Psoas muscle (tissue), 8 donors: ENCODE results near the gene FBLN7. TPM values are rescaled to one million over a fixed set of nuclear protein-coding genes. Genes with fewer than 3 reads are reported as not detected.

Experiments
- ATAC-seq, 4 donors: fragments of 200-7000 bp; cut with Tn5 transposase; one replicate each; pipeline ENCODE4 v1.9.1; 2020; ENCODE audit warnings: moderate library complexity in 3 of 4, mild to moderate bottlenecking in 2 of 4
- DNase-seq, 2 donors: peaks; one replicate each; pipeline ENCODE4 v3.0.0-alpha.2; 2020
- H3K27ac ChIP-seq: fragments of 200-600 bp; one replicate; pipeline ENCODE4 v1.8.0; 2022
- H3K27me3 ChIP-seq, 3 donors: fragments of 200-600 bp in 1 of 3; one replicate each; pipeline versions ENCODE4 v1.6.1 to v1.8.0; 2013 to 2022; ENCODE audit warnings: low read length in 2 of 3, mild to moderate bottlenecking in 2 of 3, moderate library complexity in 1 of 3; ENCODE audit not compliant: insufficient read depth in 3 of 3
- H3K36me3 ChIP-seq, 2 donors: fragments of 200-600 bp in 1 of 2; one replicate each; pipeline versions ENCODE4 v1.6.1 to v1.8.0; 2013 to 2022; ENCODE audit warnings: low read depth in 1 of 2, mild to moderate bottlenecking in 1 of 2, moderate library complexity in 1 of 2; ENCODE audit not compliant: insufficient read depth in 1 of 2
- H3K4me1 ChIP-seq: fragments of 200-600 bp; one replicate; pipeline ENCODE4 v1.8.0; 2022
- H3K4me3 ChIP-seq: fragments of 200-600 bp; one replicate; pipeline ENCODE4 v1.8.0; 2022; ENCODE audit warnings: mild to moderate bottlenecking
- H3K9me3 ChIP-seq: fragments of 200-600 bp; one replicate; pipeline ENCODE4 v1.8.0; 2022
- WGBS, 3 donors: extraction: QIAGEN DNeasy Blood & Tissue Kit; methylation state at CpG; one replicate each; pipeline versions ENCODE4 v1.1.6 to v1.1.7; 2013; 5-methylcytosine and 5-hydroxymethylcytosine counted together
- intact Hi-C, 2 donors: fragments of 100-400 bp; cut with DNase I; formaldehyde crosslinking; loops; one replicate each; pipeline versions ENCODE4 v1.11.0 to v1.14.2; 2022
- polyA plus RNA-seq, 3 donors: library from polyadenylated mRNA; stranded (reverse); fragments of 200-250 nt; gene quantifications; one replicate each; pipeline ENCODE4 v1.2.3, GENCODE V29; 2013
- total RNA-seq, 4 donors: library from RNA; stranded (reverse); fragmentation: NEBNext Ultra II Directional in 2 of 4; extraction: Animal tissue kit (Norgen Biotek cat#: 25700) in 2 of 4; gene quantifications; one replicate each; pipeline versions ENCODE4 v1.2.1 to v1.2.4, GENCODE V29; 2021 to 2023
- TF ChIP-seq, protein P1 (sequence below): fragments of 200-600 bp; IDR thresholded peaks from one replicate; pipeline ENCODE4 v1.8.0; 2022; ENCODE audit warnings: antibody characterized with exemption
- donor health status: healthy with polysubstance abuse.
- donor health status: DM: no; HTN: no; CAD: no; lungs with moderate emphysema.
- donor health status: Bipolar disorder and iron deficiency.
- donor health status: healthy.
- donor health status: DM: yes; HTN: yes; CAD: no.
- donor health status: DM: no; HTN: no; CAD: no.
- donor health status: DM: no; HTN: no; CAD: no.
- donor health status: DM: yes; HTN: yes; CAD: no.

The FBLN7 gene
- total and polyA plus RNA-seq, 7 donors, result 0.18 to 1.2 (median 0.31) TPM

GRCh38 chr2:112118148-112118547 is 20.0 kb upstream of the FBLN7 start:
- TF ChIP-seq, protein P1, sequence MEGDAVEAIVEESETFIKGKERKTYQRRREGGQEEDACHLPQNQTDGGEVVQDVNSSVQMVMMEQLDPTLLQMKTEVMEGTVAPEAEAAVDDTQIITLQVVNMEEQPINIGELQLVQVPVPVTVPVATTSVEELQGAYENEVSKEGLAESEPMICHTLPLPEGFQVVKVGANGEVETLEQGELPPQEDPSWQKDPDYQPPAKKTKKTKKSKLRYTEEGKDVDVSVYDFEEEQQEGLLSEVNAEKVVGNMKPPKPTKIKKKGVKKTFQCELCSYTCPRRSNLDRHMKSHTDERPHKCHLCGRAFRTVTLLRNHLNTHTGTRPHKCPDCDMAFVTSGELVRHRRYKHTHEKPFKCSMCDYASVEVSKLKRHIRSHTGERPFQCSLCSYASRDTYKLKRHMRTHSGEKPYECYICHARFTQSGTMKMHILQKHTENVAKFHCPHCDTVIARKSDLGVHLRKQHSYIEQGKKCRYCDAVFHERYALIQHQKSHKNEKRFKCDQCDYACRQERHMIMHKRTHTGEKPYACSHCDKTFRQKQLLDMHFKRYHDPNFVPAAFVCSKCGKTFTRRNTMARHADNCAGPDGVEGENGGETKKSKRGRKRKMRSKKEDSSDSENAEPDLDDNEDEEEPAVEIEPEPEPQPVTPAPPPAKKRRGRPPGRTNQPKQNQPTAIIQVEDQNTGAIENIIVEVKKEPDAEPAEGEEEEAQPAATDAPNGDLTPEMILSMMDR, result no peak
- DNase-seq (no peak), ATAC-seq (no peak)
- intact Hi-C loops, result no loop called here
- Histone ChIP-seq H3K27me3 (no peaks in the 10 kb centered on the region), H3K27ac (no peak overlapping the region), H3K36me3 (peaks cover 0 to 19% of the 10 kb centered on the region in 2 donors), H3K4me1 (no peaks in the 10 kb centered on the region), H3K4me3 (no peak overlapping the region), H3K9me3 (no peaks in the 10 kb centered on the region)
- 91 to 93% (median 92%) methylated on average over 4 of the region's 4 CpGs for WGBS, 3 donors

GRCh38 chr2:112121682-112122254 is 16.4 kb upstream of the FBLN7 start:
- no peaks in the 10 kb centered on the region for H3K27me3 ChIP-seq
- TF ChIP-seq, protein P1, result peak; percentile 59
- no peak overlapping the region for H3K27ac ChIP-seq
- DNase-seq, result no peak
- no peaks in the 10 kb centered on the region for H3K9me3 ChIP-seq
- H3K36me3 ChIP-seq, result peaks cover 0 to 7% of the 10 kb centered on the region in 2 donors
- no peak overlapping the region for H3K4me3 ChIP-seq
- no peak for ATAC-seq
- H3K4me1 ChIP-seq, result no peaks in the 10 kb centered on the region
- intact Hi-C loops, result loop anchor here in 1 of 2 donors (10.0 kb wide), 1 partner anchor 313 kb away; the partner anchor contains the start of gene RGPD8

- intact Hi-C loops, result loop anchor here in 1 of 2 donors (10.0 kb wide), 1 partner anchor 306 kb away; the partner anchor contains the start of gene RGPD8
- Histone ChIP-seq H3K27me3 (no peaks in the 10 kb centered on the region), H3K36me3 (no peaks in the 10 kb centered on the region), H3K4me3 (no peak overlapping the region), H3K9me3 (no peaks in the 10 kb centered on the region), H3K4me1 (no peaks in the 10 kb centered on the region), H3K27ac (no peak overlapping the region)
- no peak for ATAC-seq
- TF ChIP-seq, protein P1, result no peak
- DNase-seq, result no peak
- 73 to 85% (median 81%) methylated on average over 1 of the region's 1 CpG for WGBS, 3 donors
Measured at GRCh38 chr2:112129060-112129459, 9.1 kb upstream of the FBLN7 start.

DNA sequence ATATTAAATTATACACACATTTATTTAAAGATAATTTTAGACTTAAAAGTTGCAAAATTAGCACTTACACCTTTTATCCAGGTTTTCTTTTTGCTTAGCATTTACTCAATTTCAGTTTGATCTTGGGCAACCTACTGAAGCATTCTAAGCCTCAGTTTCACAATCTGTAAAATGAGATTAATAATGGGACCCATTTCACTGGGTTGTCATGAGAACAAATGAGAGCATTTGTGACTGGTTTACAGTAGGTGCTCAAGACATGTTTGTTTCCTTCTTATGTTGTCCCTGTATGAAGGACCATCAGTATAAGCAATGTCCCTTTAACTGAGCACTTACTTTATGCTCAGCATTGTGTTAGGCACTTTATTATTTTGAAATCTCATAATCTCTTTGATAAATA is 4.8 kb upstream of the FBLN7 start:
- no peak for DNase-seq
- ATAC-seq, result no peak
- Histone ChIP-seq H3K4me3 (no peak overlapping the region), H3K4me1 (no peaks in the 10 kb centered on the region), H3K36me3 (no peaks in the 10 kb centered on the region), H3K9me3 (no peaks in the 10 kb centered on the region), H3K27ac (no peak overlapping the region), H3K27me3 (peaks cover 0 to 10% (median 5%) of the 10 kb centered on the region in 3 donors)
- TF ChIP-seq, protein P1, result no peak
- intact Hi-C loops, result no loop called here

GRCh38 chr2:112134120-112134519 is 4.1 kb upstream of the FBLN7 start:
- Histone ChIP-seq H3K36me3 (no peaks in the 10 kb centered on the region), H3K27ac (no peak overlapping the region), H3K9me3 (no peaks in the 10 kb centered on the region), H3K4me1 (no peaks in the 10 kb centered on the region), H3K4me3 (no peak overlapping the region), H3K27me3 (peaks cover 0 to 10% (median 5%) of the 10 kb centered on the region in 3 donors)
- no peak for ATAC-seq
- intact Hi-C loops, result no loop called here
- no peak for DNase-seq
- TF ChIP-seq, protein P1, result no peak
- WGBS, 3 donors, result 71 to 82% (median 78%) methylated on average over 4 of the region's 4 CpGs
